Stimulated activated CD4-positive, alpha-beta T cell treated with anti-CD3 and anti-CD28 coated beads, TNF-alpha, amount 100 ng/mL, for 4 hours (primary cell): ENCODE data around the gene RIMBP2.
"Not testable (repeated sequence)": the region's sequence is repeated elsewhere in the genome, so short reads cannot be mapped to it uniquely, and the experiment has no call there.

Source experiments
- DNase-seq, 3 experiments: peaks; one replicate each; pipeline ENCODE4 v3.0.0-alpha.2; 2020; ENCODE audit warnings: low read depth in 3 of 3

The RIMBP2 gene

DNA sequence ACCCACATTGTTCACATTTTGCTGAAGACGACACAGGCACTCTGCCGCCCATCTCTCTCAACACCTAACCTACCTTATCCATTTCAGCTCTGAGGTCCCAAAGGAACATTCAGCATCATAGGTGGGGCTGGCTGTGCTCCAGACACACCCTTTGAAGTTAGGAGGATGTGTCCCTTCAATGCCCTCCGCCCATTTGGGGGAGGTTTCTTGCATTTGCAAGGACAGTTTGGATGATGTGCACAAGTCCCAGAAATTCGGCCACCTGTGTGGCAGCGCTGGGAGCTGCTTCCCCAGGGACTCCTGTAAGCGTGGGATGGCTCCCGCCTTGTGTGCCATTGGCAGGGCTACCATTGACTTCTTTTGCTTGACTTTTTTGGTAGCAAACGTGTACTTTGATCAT, 113.8 kb downstream of the RIMBP2 start:
- no peak for DNase-seq

DNA sequence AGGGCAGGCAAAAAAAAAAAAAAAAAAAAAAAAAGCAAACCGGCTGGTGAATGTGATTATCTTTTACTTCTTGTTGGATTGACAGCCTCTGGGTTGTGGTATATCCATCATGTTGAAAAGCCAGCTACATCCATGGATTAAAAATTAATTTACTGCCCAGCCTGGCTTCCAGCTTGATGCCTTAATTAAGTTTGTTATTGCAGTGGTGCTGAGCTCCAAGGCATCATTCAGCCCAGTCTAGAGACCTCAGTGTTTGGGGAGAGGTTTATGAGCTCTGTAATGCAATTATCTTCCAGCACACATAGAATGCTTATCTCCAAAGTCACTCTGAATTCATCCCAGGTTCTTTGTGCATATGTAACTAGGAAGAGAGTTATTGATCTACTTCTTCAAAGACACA, 114.8 kb downstream of the RIMBP2 start:
- no peak for DNase-seq

DNA sequence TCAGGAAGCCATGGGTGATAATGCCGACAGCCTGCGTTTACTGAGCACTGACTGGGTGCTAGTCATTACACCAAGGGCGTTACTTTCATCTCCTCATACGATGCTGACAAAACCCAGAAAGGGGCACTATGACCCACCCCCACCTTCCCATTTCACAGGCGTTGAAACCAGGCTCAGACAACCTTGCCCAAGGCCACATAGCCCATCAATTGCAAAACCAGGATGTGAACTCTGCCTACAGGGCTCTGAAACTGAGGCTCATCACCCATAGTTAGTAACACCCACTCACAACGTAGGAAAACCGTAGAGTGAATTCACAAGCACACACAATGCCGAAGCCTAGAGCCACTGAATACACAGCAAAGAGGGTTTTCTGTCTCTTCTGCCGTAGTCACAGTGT, 119.9 kb downstream of the RIMBP2 start:
- no peak for DNase-seq

DNA sequence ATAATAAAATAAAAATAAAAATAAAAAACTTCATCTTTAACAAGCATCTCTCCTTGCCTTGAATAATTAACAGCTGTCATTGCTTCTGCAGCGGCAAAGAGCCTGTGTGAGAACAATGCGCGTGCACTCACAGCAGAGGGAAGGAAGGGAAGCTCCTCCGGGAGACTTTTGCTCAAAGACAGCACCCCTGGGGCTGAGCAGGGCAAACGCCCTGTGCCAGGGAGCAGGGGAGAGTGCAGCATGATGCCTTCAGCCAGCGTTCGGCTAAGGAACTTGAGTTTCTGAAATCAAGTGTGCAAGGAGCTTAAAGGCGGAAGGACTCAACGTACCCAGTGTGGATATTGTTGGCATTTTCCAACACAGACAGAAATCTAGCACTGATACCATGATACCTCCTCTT, 120.5 kb downstream of the RIMBP2 start:
- no peak for DNase-seq

DNA sequence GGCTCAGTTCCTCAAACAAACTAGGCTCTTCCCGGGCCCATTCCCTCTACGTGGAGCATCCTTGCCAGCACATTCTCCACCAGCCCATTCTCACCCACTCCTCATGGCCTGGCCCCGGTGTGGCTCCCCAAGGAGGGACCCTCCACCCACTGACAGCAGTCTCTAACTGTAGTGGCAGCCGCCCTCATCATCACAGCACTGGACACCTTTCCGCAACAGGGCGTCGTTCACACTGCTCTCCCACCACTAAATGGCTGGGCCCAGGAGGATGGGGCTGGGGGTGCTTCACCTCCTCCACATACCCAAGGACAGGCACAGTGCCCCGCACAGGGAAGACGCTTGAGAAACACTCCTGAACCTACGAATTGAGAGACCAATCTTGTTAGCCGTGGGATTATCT, 123.0 kb downstream of the RIMBP2 start:
- no peak for DNase-seq

DNA sequence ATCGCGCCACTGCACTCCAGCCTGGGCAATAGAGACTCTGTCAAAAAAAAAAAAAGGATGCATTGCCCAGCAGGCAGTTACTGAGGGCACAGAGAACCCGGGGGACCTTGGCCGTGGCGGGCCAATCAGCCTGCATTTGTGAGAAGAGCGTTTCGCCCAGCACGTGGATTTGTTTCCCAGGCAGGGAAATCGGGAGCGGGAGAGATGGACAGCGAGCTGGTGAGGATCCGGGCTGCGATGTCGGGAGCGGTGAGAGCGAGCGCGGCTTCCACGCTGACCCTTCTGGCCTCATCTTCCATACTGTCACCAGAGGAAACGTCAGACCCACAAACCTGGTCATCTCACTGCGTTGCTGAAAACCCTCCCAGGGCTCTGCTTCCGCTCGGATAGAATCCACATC, 123.5 kb downstream of the RIMBP2 start:
- DNase-seq, result no peak

DNA sequence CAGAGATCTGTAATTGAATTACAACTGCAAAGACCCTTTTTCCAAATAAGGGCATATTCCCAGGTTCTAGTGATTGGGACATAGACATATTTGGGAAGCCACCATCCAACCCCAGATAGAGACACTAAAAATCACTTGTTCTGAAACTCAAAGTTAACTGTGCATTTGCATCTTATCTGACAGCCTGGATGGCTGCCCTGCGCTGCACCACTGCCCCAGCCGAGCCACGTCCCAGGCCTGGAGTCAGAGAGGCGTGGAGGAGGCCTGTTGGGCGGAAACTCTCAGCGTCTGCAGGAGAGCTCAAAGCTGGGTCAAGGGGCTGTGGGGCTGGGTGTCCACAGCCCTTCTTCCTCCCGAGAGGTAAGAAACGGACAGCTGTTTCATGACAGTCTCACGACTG, 124.4 kb downstream of the RIMBP2 start:
- no peak for DNase-seq

DNA sequence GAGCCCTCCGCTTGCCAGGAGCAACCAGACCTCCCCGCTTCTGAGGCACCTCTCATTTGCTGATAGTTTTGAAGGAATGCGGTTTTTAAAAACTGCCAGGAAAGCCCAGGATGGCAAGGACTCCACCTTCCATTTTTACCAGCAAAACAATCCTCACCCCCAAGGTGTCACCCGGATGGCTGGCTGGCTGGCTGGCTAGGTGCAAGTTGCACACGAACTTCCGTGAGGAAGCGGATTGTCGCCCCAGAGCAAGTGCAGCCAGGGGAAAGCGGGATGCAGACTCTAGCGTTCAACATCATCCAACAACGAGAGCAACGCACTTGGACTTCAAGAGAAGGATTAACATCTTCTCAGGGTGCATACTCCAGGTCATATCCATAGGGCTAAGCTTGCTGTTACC, 125.4 kb downstream of the RIMBP2 start:
- DNase-seq, result no peak

DNA sequence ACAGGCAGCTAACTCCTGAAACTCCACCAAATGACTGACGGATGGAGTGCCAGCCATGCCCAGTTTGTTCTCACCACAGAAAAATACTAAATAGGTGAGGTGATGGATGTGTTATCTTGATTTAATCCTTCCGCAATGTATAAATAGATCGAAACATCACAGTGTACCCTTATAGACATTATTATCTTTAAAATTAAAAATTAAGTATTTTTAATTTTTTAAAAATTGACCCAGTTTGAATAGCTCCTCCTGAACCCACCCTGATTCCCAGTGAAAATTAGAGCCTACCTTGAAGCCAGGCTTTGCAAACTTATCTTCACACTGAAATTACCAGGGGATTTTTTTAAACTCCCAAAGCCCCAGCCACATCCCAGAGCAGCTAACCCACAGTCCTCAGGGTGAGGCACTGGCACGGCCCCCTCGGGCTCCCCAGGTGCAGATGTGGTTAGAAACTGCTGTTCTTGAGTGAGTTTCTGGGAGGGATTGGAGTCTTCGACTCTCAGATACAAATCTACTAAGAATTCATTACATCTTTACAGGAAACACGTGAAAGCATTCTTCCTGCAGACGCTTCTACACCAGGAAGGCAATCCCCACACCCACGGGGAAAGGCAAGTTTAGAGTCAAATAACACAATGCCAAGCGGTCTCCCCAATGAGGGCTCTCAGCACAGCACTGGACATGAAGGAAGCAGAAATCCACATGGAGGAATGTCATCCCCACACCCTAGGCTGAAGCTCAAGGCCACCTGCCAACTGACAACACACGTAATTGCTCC, 126.4 kb downstream of the RIMBP2 start:
- DNase-seq, result no peak

DNA sequence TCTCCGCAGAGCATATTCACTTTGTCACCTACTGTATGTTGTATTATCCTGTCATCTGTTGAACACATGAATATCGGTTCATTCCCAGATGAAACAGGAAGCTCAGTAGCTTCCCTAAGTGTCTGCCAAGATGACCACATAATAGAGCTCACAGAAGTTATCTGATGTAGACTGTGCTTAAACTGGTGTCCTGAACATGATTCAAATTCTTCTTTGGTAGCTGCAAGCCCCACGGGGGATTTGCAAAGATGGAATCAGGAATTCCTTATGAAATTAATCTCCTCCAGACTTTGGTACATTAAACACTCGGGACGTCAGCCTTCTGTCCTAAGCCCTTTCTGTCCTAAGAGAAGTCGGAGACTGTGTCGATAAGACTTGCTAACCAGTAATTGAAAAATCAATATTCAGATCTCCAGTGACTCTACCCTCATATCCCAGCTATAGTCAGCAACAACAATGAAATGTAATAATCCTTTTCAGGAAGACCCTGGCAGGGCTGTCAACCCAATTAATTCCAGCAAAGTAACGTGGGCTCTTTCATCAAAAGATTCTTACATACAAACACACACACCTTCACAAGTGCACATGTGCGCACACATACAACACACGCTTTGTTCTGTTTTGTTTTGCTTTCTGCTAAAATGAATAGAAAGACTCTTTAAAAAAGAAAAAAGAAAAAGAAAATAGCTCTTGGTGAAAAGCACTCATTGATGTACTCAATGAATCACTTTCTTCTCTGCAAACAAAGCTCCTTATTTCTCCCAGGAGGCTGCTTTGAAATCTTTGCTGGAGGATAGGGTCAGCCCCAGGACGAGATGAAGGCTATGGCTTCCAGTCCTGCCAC, 127.2 kb downstream of the RIMBP2 start:
- DNase-seq, result no peak

DNA sequence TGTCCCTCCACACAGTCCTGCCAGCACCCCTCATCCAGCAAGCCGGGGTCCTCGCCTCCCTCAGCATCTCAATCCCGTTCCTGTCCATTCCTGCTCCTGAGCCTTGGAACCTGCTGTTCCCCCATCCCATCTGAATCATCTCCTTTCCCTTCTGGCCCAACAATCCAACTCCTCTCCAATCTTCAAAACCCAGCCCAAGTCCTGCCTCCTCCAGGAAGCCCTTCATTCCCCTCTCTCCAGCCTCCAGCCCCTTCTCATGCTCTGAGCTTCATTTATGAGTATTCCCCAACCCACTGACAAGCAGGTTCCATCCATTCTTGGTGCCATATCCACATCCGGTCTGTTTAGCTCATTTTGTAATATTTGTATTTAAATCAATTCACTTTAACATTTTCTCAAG, 128.1 kb downstream of the RIMBP2 start:
- DNase-seq, result no peak

DNA sequence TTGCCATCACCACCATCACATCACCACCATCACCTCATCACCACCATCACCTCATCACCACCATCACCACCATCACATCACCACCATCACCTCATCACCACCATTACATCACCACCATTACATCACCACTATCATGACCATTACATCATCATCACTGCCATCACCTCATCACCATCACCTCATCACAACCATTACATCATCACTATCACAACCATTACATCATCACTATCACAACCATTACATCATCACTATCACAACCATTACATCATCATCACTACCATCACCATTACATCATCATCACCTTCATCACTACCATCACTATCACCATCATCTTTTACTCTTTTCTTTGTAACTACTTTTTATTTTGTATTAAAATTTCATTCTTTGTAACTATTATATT, 131.6 kb downstream of the RIMBP2 start:
- not testable (repeated sequence) for DNase-seq

DNA sequence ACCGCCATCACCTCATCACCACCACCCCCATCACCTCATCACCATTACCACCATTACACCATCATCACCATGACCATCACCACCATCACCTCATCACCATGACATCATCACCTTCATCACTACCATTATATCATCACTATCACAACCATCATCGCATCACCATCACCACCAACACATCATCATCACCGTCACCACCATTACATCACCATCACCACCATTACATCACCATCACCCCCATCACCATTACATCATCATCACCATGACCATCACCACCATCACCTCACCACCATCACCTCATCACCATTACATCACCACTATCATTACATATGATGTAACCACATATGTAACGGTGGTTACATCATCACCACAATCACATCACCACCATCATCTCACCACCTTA, 132.3 kb downstream of the RIMBP2 start:
- DNase-seq, result no peak

DNA sequence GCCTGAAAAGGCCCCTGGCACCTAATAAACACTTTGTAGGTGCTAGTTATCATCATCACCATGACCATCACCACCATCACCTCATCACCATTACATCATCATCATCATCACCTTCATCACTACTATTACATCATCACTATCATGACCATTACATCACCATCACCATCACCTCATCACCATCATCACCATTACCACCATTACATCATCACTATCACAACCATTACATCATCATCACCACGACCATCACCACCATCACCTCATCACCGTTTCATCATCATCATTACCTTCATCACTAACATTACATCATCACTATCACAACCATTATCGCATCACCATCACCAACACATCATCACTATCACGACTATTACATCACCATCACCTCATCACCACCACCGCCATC, 132.8 kb downstream of the RIMBP2 start:
- no peak for DNase-seq

DNA sequence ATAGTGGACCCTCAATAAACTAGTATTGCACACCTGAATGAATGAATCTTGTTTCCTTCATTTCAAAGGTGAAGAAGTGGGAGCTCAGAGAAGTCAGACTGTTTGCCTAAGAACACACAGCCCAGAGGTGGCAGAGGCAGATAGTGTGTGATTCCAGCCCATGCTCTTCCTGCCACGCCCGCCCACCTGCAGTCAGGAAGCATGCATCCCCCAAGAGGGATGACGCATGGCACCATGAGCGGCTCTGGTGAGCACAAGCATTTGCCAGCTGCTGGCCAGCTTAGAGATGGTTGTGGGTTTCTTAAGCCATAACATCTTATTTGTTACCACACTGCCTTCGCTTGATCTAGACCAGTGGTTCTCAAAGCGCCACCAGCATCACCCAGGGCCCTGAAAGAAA, 133.8 kb downstream of the RIMBP2 start:
- no peak for DNase-seq

DNA sequence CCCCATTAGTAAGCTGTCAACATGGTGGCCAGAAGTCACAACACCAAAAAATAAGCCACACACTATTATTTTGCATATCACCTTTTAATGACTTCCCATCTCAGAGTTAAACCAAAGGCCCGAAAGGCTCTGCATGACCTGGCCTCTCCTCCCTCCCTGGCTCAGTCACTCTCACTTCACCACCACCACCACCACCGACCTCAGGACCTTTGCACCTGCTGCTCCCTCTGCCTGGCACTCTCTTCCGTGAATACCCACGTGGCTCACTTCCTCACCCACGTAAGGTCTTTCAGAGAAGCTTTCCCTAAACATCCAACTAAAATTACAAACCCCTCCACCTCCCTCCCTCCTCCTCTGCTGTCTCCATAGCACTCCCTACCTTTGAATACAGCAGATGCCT, 134.3 kb downstream of the RIMBP2 start:
- DNase-seq, result no peak

DNA sequence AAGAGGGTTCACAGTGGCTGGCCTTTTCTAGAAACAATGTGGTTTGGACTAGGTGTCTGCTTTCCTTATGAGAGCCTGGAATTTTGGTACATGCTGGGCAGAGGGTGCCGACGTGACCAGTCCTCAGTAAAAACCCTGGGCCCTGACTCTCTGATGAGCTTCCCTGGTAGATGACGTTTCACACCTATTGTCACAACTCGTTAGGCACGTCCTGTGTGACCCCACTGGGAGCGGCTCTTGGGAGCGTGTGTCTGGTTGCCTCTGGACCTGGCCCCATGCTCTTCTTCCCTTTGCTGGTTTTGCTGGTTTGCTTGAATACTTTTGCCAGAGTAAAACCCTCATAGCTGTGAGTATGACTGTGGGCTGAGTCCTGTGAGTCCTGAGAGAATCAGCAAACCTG, 136.9 kb downstream of the RIMBP2 start:
- no peak for DNase-seq

DNA sequence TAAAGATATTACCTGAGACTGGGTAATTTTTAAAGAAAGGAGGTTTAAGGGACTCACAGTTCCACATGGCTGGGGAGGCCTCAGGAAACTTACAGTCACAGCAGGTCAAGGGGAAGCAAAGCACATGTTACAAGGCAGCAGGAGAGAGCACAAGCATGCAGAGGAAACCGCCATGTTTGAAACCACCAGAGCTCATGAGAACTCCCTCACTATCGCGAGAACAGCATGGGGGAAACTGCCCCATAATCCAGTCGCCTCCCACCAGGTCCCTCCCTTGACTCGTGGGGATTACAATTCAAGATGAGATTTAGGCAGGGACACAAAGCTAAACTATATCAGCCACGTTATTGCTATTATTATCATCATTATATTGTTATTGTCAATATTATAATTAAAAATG, 138.7 kb downstream of the RIMBP2 start:
- DNase-seq, result no peak

DNA sequence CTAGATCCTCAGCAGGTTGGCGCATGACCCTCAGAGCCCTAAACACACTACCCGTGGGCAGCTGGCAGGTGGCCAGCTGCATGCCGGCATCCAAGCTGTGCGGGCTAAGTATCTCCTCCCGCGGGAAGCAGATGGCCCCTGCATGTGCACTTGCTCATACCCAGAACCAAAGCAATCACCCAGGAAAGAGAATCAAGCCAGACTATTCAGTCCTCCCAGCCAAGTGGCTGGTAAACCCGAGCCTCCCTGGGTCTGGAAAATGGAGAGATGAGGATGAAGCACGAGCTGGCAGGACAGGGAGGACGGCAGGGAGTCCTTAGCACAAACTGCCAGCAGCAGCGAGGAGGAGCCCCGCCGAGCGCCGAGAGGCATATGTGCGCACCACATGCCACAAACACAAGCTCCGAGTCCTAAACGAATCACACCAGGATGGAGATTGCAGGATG, 139.7 kb downstream of the RIMBP2 start:
- no peak for DNase-seq

DNA sequence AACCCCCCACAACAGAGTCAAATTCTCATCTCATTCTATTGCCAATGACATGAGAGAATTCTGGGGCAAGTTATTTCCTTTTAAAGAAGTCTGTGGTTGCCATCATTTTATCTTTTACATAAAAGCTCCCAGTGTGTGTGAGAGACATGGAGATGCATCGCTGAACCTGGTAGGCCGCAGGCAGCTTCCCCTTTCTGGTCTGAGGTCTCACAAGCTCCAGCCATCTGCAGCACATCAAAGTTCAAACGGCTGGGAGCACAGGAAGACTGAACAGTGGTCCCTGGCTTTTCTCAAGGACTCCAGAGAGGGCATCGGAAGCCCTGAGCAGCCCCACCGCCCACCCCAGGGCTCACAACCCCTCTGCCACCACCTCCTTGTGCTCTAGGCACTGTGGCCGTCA, 141.7 kb downstream of the RIMBP2 start:
- no peak for DNase-seq

DNA sequence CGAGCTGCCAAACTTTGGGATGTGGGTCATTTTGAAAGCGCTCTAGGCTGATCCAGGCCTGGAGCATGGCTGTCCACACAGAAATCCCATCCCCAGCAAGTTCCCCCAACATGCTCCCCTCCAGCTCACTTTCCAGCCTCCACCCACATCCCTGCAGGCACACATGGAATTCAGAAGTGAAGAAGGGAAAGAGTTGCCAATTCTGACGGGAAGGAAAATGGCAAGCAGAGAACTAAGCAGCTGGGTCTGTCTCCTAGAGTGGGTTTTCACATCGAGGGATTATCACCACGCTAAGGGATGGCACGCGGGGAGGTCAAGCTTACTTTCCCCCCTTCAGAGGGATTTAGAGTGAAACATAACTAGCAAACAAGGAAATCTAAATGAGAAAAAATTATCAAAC, 142.3 kb downstream of the RIMBP2 start:
- no peak for DNase-seq

DNA sequence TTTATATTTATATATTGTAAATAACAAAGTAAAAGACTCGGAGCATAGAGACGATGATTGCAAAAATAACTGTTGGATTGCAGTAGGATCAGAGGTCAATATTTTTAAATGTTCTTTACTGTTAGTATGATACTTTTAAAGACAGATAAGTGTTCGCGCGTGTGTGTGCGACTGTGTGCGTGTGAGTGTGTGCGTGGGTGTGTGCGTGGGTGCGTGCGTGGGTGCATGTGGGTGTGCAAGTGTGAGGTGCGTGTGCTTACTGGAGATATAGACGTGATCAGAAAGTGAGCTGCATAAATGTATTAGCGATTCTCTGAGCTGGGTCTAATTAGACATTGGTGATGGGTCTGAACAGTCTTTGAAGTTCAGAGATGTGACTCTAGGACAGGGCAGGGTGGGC, 142.9 kb downstream of the RIMBP2 start:
- DNase-seq, result no peak

DNA sequence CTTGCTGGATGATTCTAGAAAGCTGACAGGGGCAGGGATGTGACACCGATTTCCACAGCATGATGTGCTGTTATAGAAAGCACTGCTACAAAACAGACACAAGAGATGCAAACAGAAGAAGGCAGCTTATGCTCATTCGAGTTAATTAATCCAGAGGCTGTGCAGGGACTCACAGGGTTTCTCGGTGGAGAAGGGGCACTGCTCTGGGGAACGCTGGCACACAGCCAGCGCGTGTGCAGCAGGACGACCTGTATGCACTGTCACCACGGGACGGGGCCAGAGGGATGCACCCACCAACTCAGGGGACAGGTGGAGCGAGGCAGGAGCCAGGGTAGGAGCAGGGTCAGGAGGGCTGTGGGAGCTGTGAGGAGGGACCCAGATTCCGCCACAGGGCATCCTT, 143.5 kb downstream of the RIMBP2 start:
- no peak for DNase-seq
